ENCODE measurements around the gene PATJ. TPM values are rescaled to one million over a fixed set of nuclear protein-coding genes. Genes with fewer than 3 reads are reported as not detected.
"Not testable (repeated sequence)": the region's sequence is repeated elsewhere in the genome, so short reads cannot be mapped to it uniquely, and the experiment has no call there.

The PATJ gene
- total RNA-seq, 2 experiments from 2014 or later, result 14.8 to 16.4 TPM

- H3K27ac Mint-ChIP-seq, result no peak overlapping the region
- DNase-seq, result no peak
- no peaks in the 10 kb centered on the region for H3K27me3 Mint-ChIP-seq
- no peak overlapping the region for H3K4me3 Mint-ChIP-seq
- CTCF ChIA-PET, result no interaction called here
- H3K36me3 Mint-ChIP-seq (ENCODE audit: low read depth), result peaks cover 7% of the 10 kb centered on the region
- POLR2A ChIA-PET, result no interaction called here
- H3K4me1 Mint-ChIP-seq, result no peaks in the 10 kb centered on the region
- H3K9me3 Mint-ChIP-seq, result peaks cover 5% of the 10 kb centered on the region
Observed at GRCh38 chr1:61887931-61888564, 145.8 kb downstream of the PATJ start.

GRCh38 chr1:61888808-61889207, 146.5 kb downstream of the PATJ start:
- Mint-ChIP-seq H3K4me1 (no peaks in the 10 kb centered on the region), H3K36me3 (ENCODE audit: low read depth) (peaks cover 7% of the 10 kb centered on the region), H3K27me3 (no peaks in the 10 kb centered on the region), H3K4me3 (no peak overlapping the region), H3K9me3 (peaks cover 5% of the 10 kb centered on the region), H3K27ac (no peak overlapping the region)
- DNase-seq, result no peak
- ChIA-PET CTCF (no interaction called here), POLR2A (no interaction called here)

- DNase-seq; H3K4me1 Mint-ChIP-seq; H3K36me3 Mint-ChIP-seq (ENCODE audit: low read depth); H3K27me3 Mint-ChIP-seq; H3K9me3 Mint-ChIP-seq; POLR2A ChIA-PET; H3K27ac Mint-ChIP-seq; H3K4me3 Mint-ChIP-seq; CTCF ChIA-PET: not testable (repeated sequence)
Observed at GRCh38 chr1:61890435-61890834, 148.2 kb downstream of the PATJ start.

GRCh38 chr1:61892977-61893376, 150.7 kb downstream of the PATJ start:
- Mint-ChIP-seq H3K27ac (no peak overlapping the region), H3K9me3 (peaks cover 2% of the 10 kb centered on the region), H3K4me3 (no peak overlapping the region), H3K27me3 (no peaks in the 10 kb centered on the region), H3K36me3 (ENCODE audit: low read depth) (peaks cover 2% of the 10 kb centered on the region), H3K4me1 (no peaks in the 10 kb centered on the region)
- no peak for DNase-seq
- CTCF ChIA-PET, result no interaction called here
- POLR2A ChIA-PET, result no interaction called here

GRCh38 chr1:61894296-61894695, 152.0 kb downstream of the PATJ start:
- H3K36me3 Mint-ChIP-seq (ENCODE audit: low read depth); H3K4me1 Mint-ChIP-seq; CTCF ChIA-PET; H3K27ac Mint-ChIP-seq; POLR2A ChIA-PET; H3K4me3 Mint-ChIP-seq; H3K9me3 Mint-ChIP-seq; H3K27me3 Mint-ChIP-seq; DNase-seq: not testable (repeated sequence)

GRCh38 chr1:61895175-61895574, 152.9 kb downstream of the PATJ start:
- H3K4me1 Mint-ChIP-seq, result no peaks in the 10 kb centered on the region
- ChIA-PET CTCF (no interaction called here), POLR2A (no interaction called here)

GRCh38 chr1:61898658-61899057, 156.4 kb downstream of the PATJ start:
- no peaks in the 10 kb centered on the region for H3K4me1 Mint-ChIP-seq
- peaks cover 2% of the 10 kb centered on the region for H3K9me3 Mint-ChIP-seq
- H3K27ac Mint-ChIP-seq, result no peak overlapping the region
- ChIA-PET CTCF (interaction anchor here (0.7 kb wide), 1 partner anchor 1613 kb away, joined by 3 read pairs; no protein-coding TSS in a partner anchor), POLR2A (no interaction called here)
- no peaks in the 10 kb centered on the region for H3K27me3 Mint-ChIP-seq
- no peak overlapping the region for H3K4me3 Mint-ChIP-seq
- peaks cover 2% of the 10 kb centered on the region for H3K36me3 Mint-ChIP-seq (ENCODE audit: low read depth)
- no peak for DNase-seq

More at GRCh38 chr1:61895175-61895574, 152.9 kb downstream of the PATJ start:
- peaks cover 2% of the 10 kb centered on the region for H3K36me3 Mint-ChIP-seq (ENCODE audit: low read depth)
- no peak overlapping the region for H3K27ac Mint-ChIP-seq
- H3K4me3 Mint-ChIP-seq, result no peak overlapping the region
- no peak for DNase-seq
- no peaks in the 10 kb centered on the region for H3K27me3 Mint-ChIP-seq
- H3K9me3 Mint-ChIP-seq, result peaks cover 2% of the 10 kb centered on the region

GRCh38 chr1:61904354-61904753, 162.1 kb downstream of the PATJ start:
- ChIA-PET POLR2A (no interaction called here), CTCF (no interaction called here)
- Mint-ChIP-seq H3K27ac (no peak overlapping the region), H3K4me3 (no peak overlapping the region), H3K9me3 (no peaks in the 10 kb centered on the region), H3K27me3 (no peaks in the 10 kb centered on the region), H3K4me1 (no peaks in the 10 kb centered on the region), H3K36me3 (ENCODE audit: low read depth) (no peaks in the 10 kb centered on the region)
- DNase-seq, result no peak

- DNase-seq, result no peak
- Mint-ChIP-seq H3K27me3 (no peaks in the 10 kb centered on the region), H3K4me1 (no peaks in the 10 kb centered on the region), H3K36me3 (ENCODE audit: low read depth) (no peaks in the 10 kb centered on the region), H3K27ac (no peak overlapping the region), H3K9me3 (no peaks in the 10 kb centered on the region), H3K4me3 (no peak overlapping the region)
- ChIA-PET CTCF (no interaction called here), POLR2A (no interaction called here)
Observed at GRCh38 chr1:61907102-61907501, 164.8 kb downstream of the PATJ start.

- no peaks in the 10 kb centered on the region for H3K9me3 Mint-ChIP-seq
- H3K4me1 Mint-ChIP-seq, result no peaks in the 10 kb centered on the region
- POLR2A ChIA-PET, result no interaction called here
- no peak overlapping the region for H3K4me3 Mint-ChIP-seq
- CTCF ChIA-PET, result interaction anchor here (0.7 kb wide), 1 partner anchor 343 kb away, joined by 3 read pairs; no protein-coding TSS in a partner anchor
- H3K36me3 Mint-ChIP-seq (ENCODE audit: low read depth), result no peaks in the 10 kb centered on the region
- DNase-seq, result no peak
- H3K27me3 Mint-ChIP-seq, result no peaks in the 10 kb centered on the region
- no peak overlapping the region for H3K27ac Mint-ChIP-seq
Observed at GRCh38 chr1:61910035-61910434, 167.8 kb downstream of the PATJ start.

GRCh38 chr1:61914823-61915482, 172.7 kb downstream of the PATJ start:
- POLR2A ChIA-PET, result no interaction called here

GRCh38 chr1:61921435-61921834, 179.2 kb downstream of the PATJ start:
- no peak overlapping the region for H3K4me3 Mint-ChIP-seq
- CTCF ChIA-PET, result no interaction called here
- H3K4me1 Mint-ChIP-seq, result no peaks in the 10 kb centered on the region
- peaks cover 5% of the 10 kb centered on the region for H3K9me3 Mint-ChIP-seq
- DNase-seq, result no peak
- H3K27me3 Mint-ChIP-seq, result no peaks in the 10 kb centered on the region
- H3K27ac Mint-ChIP-seq, result no peak overlapping the region
- peaks cover 4% of the 10 kb centered on the region for H3K36me3 Mint-ChIP-seq (ENCODE audit: low read depth)
- POLR2A ChIA-PET, result no interaction called here

More at GRCh38 chr1:61914823-61915482, 172.7 kb downstream of the PATJ start:
- no peaks in the 10 kb centered on the region for H3K9me3 Mint-ChIP-seq
- CTCF ChIA-PET, result no interaction called here
- no peak overlapping the region for H3K4me3 Mint-ChIP-seq
- DNase-seq, result no peak
- no peaks in the 10 kb centered on the region for H3K4me1 Mint-ChIP-seq
- no peaks in the 10 kb centered on the region for H3K27me3 Mint-ChIP-seq
- no peaks in the 10 kb centered on the region for H3K36me3 Mint-ChIP-seq (ENCODE audit: low read depth)
- no peak overlapping the region for H3K27ac Mint-ChIP-seq

GRCh38 chr1:61922950-61923480, 180.7 kb downstream of the PATJ start:
- peaks cover 4% of the 10 kb centered on the region for H3K36me3 Mint-ChIP-seq (ENCODE audit: low read depth)
- POLR2A ChIA-PET, result no interaction called here
- H3K9me3 Mint-ChIP-seq, result peaks cover 5% of the 10 kb centered on the region
- CTCF ChIA-PET, result interaction anchor here (0.6 kb wide), 1 partner anchor 17 kb away, joined by 3 read pairs; no protein-coding TSS in a partner anchor
- H3K4me3 Mint-ChIP-seq, result no peak overlapping the region
- no peaks in the 10 kb centered on the region for H3K4me1 Mint-ChIP-seq
- DNase-seq, result no peak
- no peak overlapping the region for H3K27ac Mint-ChIP-seq
- no peaks in the 10 kb centered on the region for H3K27me3 Mint-ChIP-seq
